T-cell (primary cell): Measurements from ENCODE around the gene KDM4E. TPM values are rescaled to one million over a fixed set of nuclear protein-coding genes. Genes with fewer than 3 reads are reported as not detected.

Source experiments
- ATAC-seq, 4 experiments: fragments of 200-7000 bp in 3 of 4; fragments of 150-1000 bp in 1 of 4; cut with Tn5 transposase; replicated peaks in 1 of 4; 1 replicate in 3 of 4; 2 replicates in 1 of 4; pipeline ENCODE4 v1.10.0; 2021; ENCODE audit warnings: moderate library complexity in 3 of 4, mild to moderate bottlenecking in 2 of 4, moderate number of reproducible peaks in 1 of 4
- CTCF ChIA-PET, 2 donors: fragments of 300-600 bp; sonication (Branson Sonifier 250); formaldehyde crosslinking; loops; one replicate each; lab custom pipeline; 2022; ENCODE audit warnings: antibody characterized with exemption in 2 of 2; lab: Charles Lee
- POLR2A ChIA-PET, 2 donors: fragments of 300-600 bp; sonication (Branson Sonifier 250); formaldehyde crosslinking; loops; one replicate each; lab custom pipeline; 2022; ENCODE audit warnings: antibody characterized with exemption in 2 of 2; lab: Charles Lee
- DNase-seq, 35 experiments: peaks; one replicate each; pipeline versions ENCODE4 v3.0.0 to v3.0.0-alpha.2; 2013 to 2023
- H3K27ac ChIP-seq: one replicate; pipeline ENCODE4 v1.5.1; 2013; ENCODE audit warnings: low read length
- H3K27me3 ChIP-seq, 2 experiments: replicated peaks in 1 of 2; 1 replicate in 1 of 2; 2 replicates in 1 of 2; pipeline versions ENCODE4 v1.6.1 to v1.7.0; 2013; ENCODE audit warnings: low read length in 1 of 2, mixed read lengths in 1 of 2; ENCODE audit not compliant: control insufficient read depth in 2 of 2, insufficient read depth in 2 of 2; ENCODE audit errors: extremely low read depth in 1 of 2
- H3K36me3 ChIP-seq, 2 donors: 1 replicate in 1 of 2; 2 replicates in 1 of 2; pipeline versions ENCODE4 v1.6.1 to v1.7.0; 2013; ENCODE audit warnings: low read length in 1 of 2; ENCODE audit not compliant: control insufficient read depth in 2 of 2, insufficient read depth in 1 of 2; ENCODE audit errors: extremely low read depth in 1 of 2
- H3K4me1 ChIP-seq, 2 experiments: 1 replicate in 1 of 2; 2 replicates in 1 of 2; pipeline versions ENCODE4 v1.6.1 to v1.7.0; 2013; ENCODE audit warnings: low read length in 2 of 2, mixed read lengths in 1 of 2; ENCODE audit not compliant: insufficient read depth in 2 of 2, control insufficient read depth in 1 of 2; ENCODE audit errors: extremely low read depth in 1 of 2
- H3K4me3 ChIP-seq, 2 donors: 1 replicate in 1 of 2; 2 replicates in 1 of 2; pipeline versions ENCODE4 v1.5.1 to v1.7.0; 2013; ENCODE audit warnings: mild to moderate bottlenecking in 2 of 2, low read length in 1 of 2, moderate library complexity in 1 of 2; ENCODE audit not compliant: control insufficient read depth in 1 of 2; ENCODE audit errors: extremely low read depth in 1 of 2
- H3K9me3 ChIP-seq: 2 replicates; pipeline ENCODE4 v1.7.0; 2013
- H3K27ac Mint-ChIP-seq, 2 donors: one replicate each; pipeline ENCODE4 v1.8.0; 2020 to 2021; ENCODE audit warnings: mild to moderate bottlenecking in 2 of 2, mixed read lengths in 2 of 2
- H3K27me3 Mint-ChIP-seq, 2 donors: one replicate each; pipeline ENCODE4 v1.8.0; 2021 to 2022; ENCODE audit warnings: mixed read lengths in 2 of 2
- H3K36me3 Mint-ChIP-seq: one replicate; pipeline ENCODE4 v1.8.0; 2021; ENCODE audit warnings: mixed read lengths
- H3K4me1 Mint-ChIP-seq, 3 donors: one replicate each; pipeline ENCODE4 v1.8.0; 2020 to 2022; ENCODE audit warnings: mixed read lengths in 3 of 3, mild to moderate bottlenecking in 1 of 3
- H3K4me3 Mint-ChIP-seq, 3 donors: one replicate each; pipeline ENCODE4 v1.8.0; 2020 to 2022; ENCODE audit warnings: mild to moderate bottlenecking in 3 of 3, mixed read lengths in 3 of 3, moderate library complexity in 3 of 3
- H3K9me3 Mint-ChIP-seq, 3 donors: one replicate each; pipeline ENCODE4 v1.8.0; 2020 to 2022; ENCODE audit warnings: mixed read lengths in 3 of 3
- WGBS: methylation state at CpG from one replicate; pipeline ENCODE4 v1.1.5; 2013; ENCODE audit warnings: missing lambda C conversion rate; ENCODE audit not compliant: insufficient coverage; 5-methylcytosine and 5-hydroxymethylcytosine counted together
- total RNA-seq, 35 experiments: library from RNA in 6 of 35; stranded (reverse) in 6 of 35; fragments of 120-200 nt in 1 of 35; gene quantifications; one replicate each; pipeline versions ENCODE4 v1.2.1 to v1.2.4 and lab custom pipeline; 2013 to 2026

The KDM4E gene
- total RNA-seq, 5 donors from 2014 or later (not counting 1 experiment from before 2014, with no cell fraction given) = not detected

GRCh38 chr11:95055283-95055897, 30.3 kb downstream of the KDM4E start:
- ChIA-PET POLR2A (no interaction called here), CTCF (interaction anchor here in 1 of 2 donors (0.6 kb wide), 1 partner anchor 39 kb away, joined by 14 read pairs; no protein-coding TSS in a partner anchor)
- H3K9me3 Mint-ChIP-seq = no peaks in the 10 kb centered on the region
- Histone ChIP-seq H3K27me3 (peaks cover 0 to 23% of the 10 kb centered on the region in 2 experiments), H3K27ac (no peak overlapping the region), H3K36me3 (no peaks in the 10 kb centered on the region), H3K4me1 (no peaks in the 10 kb centered on the region), H3K4me3 (no peak overlapping the region), H3K9me3 (no peaks in the 10 kb centered on the region)
- no peak for DNase-seq
- WGBS = 0% methylated on average over 1 of the region's 2 CpGs
- no peaks in the 10 kb centered on the region for H3K4me1 Mint-ChIP-seq
- H3K4me3 Mint-ChIP-seq = no peak overlapping the region
- H3K36me3 Mint-ChIP-seq = no peaks in the 10 kb centered on the region
- H3K27me3 Mint-ChIP-seq = peaks cover 44 to 47% of the 10 kb centered on the region in 2 donors
- ATAC-seq = no peak
- H3K27ac Mint-ChIP-seq = no peak overlapping the region

GRCh38 chr11:95057959-95058358, 32.9 kb downstream of the KDM4E start:
- Mint-ChIP-seq H3K4me1 (no peaks in the 10 kb centered on the region), H3K27me3 (peaks cover 34 to 37% of the 10 kb centered on the region in 2 donors), H3K9me3 (no peaks in the 10 kb centered on the region), H3K4me3 (no peak overlapping the region), H3K36me3 (no peaks in the 10 kb centered on the region), H3K27ac (no peak overlapping the region)
- DNase-seq (no peak), ATAC-seq (no peak)
- Histone ChIP-seq H3K9me3 (no peaks in the 10 kb centered on the region), H3K27me3 (peaks cover 0 to 17% of the 10 kb centered on the region in 2 experiments), H3K36me3 (no peaks in the 10 kb centered on the region), H3K4me3 (no peak overlapping the region), H3K27ac (no peak overlapping the region), H3K4me1 (no peaks in the 10 kb centered on the region)
- 95% methylated on average over 6 of the region's 8 CpGs for WGBS
- POLR2A ChIA-PET = interaction anchor here in 1 of 2 donors (0.5 kb wide), 1 partner anchor 542 kb away, joined by 19 read pairs; no protein-coding TSS in a partner anchor
- CTCF ChIA-PET = interaction anchor here in 1 of 2 donors (0.6 kb wide), 1 partner anchor 89 kb away, joined by 4 read pairs; no protein-coding TSS in a partner anchor

- POLR2A ChIA-PET = interaction anchor here in 1 of 2 donors (0.5 kb wide), 1 partner anchor 543 kb away, joined by 19 read pairs; no protein-coding TSS in a partner anchor
- peaks cover 28 to 32% of the 10 kb centered on the region in 2 donors for H3K27me3 Mint-ChIP-seq
- no peaks in the 10 kb centered on the region for H3K36me3 ChIP-seq
These were observed 33.6 kb downstream of the KDM4E start for GRCh38 chr11:95058621-95059020.

GRCh38 chr11:95059046-95059445, 34.0 kb downstream of the KDM4E start:
- no peaks in the 10 kb centered on the region for H3K4me1 Mint-ChIP-seq
- no peak for ATAC-seq
- Histone ChIP-seq H3K4me3 (no peak overlapping the region), H3K27ac (no peak overlapping the region), H3K4me1 (no peaks in the 10 kb centered on the region), H3K36me3 (no peaks in the 10 kb centered on the region), H3K27me3 (peaks cover 0 to 12% of the 10 kb centered on the region in 2 experiments), H3K9me3 (no peaks in the 10 kb centered on the region)
- CTCF ChIA-PET = no interaction called here
- H3K4me3 Mint-ChIP-seq = no peak overlapping the region
- H3K27ac Mint-ChIP-seq = no peak overlapping the region
- DNase-seq = no peak
- WGBS = 87% methylated on average over 5 of the region's 6 CpGs
- H3K9me3 Mint-ChIP-seq = no peaks in the 10 kb centered on the region
- H3K36me3 Mint-ChIP-seq = no peaks in the 10 kb centered on the region
- POLR2A ChIA-PET = no interaction called here
- H3K27me3 Mint-ChIP-seq = peaks cover 23 to 28% of the 10 kb centered on the region in 2 donors

More at GRCh38 chr11:95058621-95059020, 33.6 kb downstream of the KDM4E start:
- Histone ChIP-seq H3K9me3 (no peaks in the 10 kb centered on the region), H3K4me3 (no peak overlapping the region), H3K27ac (no peak overlapping the region), H3K27me3 (peaks cover 0 to 16% of the 10 kb centered on the region in 2 experiments), H3K4me1 (no peaks in the 10 kb centered on the region)
- Mint-ChIP-seq H3K36me3 (no peaks in the 10 kb centered on the region), H3K4me1 (no peaks in the 10 kb centered on the region), H3K9me3 (no peaks in the 10 kb centered on the region), H3K27ac (no peak overlapping the region), H3K4me3 (no peak overlapping the region)
- ATAC-seq = no peak
- DNase-seq = no peak
- CTCF ChIA-PET = no interaction called here
- WGBS = no CpG with 5 or more reads among the region's 1 CpG

GRCh38 chr11:95065336-95065735, 40.3 kb downstream of the KDM4E start:
- H3K27ac ChIP-seq = no peak overlapping the region
- H3K27me3 ChIP-seq = no peaks in the 10 kb centered on the region
- Mint-ChIP-seq H3K27ac (no peak overlapping the region), H3K27me3 (peaks cover 0 to under 1% of the 10 kb centered on the region in 2 donors), H3K36me3 (peaks cover 3% of the 10 kb centered on the region), H3K4me3 (no peak overlapping the region), H3K4me1 (peaks cover 17 to 25% (median 19%) of the 10 kb centered on the region in 3 donors), H3K9me3 (no peaks in the 10 kb centered on the region)
- H3K4me3 ChIP-seq = no peak overlapping the region
- peaks cover 8 to 9% of the 10 kb centered on the region in 2 experiments for H3K4me1 ChIP-seq
- no peak for ATAC-seq
- WGBS = no CpG with 5 or more reads among the region's 1 CpG
- POLR2A ChIA-PET = interaction anchor here in 1 of 2 donors (0.6 kb wide), 1 partner anchor 87 kb away, joined by 19 read pairs; no protein-coding TSS in a partner anchor
- CTCF ChIA-PET = interaction anchor here in 1 of 2 donors (0.5 to 0.6 kb wide), 2 partner anchors 62 to 946 kb away, joined by 3 to 4 read pairs; no protein-coding TSS in a partner anchor
- peaks cover 0 to under 1% of the 10 kb centered on the region in 2 donors for H3K36me3 ChIP-seq
- no peaks in the 10 kb centered on the region for H3K9me3 ChIP-seq
- DNase-seq = no peak

GRCh38 chr11:95066716-95067038, 41.6 kb downstream of the KDM4E start, which contains the start of gene SRSF8:
Gene SRSF8 (plus strand): TSS chr11:95066919. CDS start chr11:95067227, 308 bp downstream.
- Mint-ChIP-seq H3K4me1 (peaks cover 28 to 37% (median 30%) of the 10 kb centered on the region in 3 donors), H3K9me3 (no peaks in the 10 kb centered on the region), H3K36me3 (peaks cover 9% of the 10 kb centered on the region), H3K27ac (peak within 1 kb of the TSS; percentile 97 to 99), H3K4me3 (peak within 1 kb of the TSS; percentile 94 to 100 (median 97)), H3K27me3 (no peaks in the 10 kb centered on the region)
- no peak for DNase-seq
- Histone ChIP-seq H3K9me3 (no peaks in the 10 kb centered on the region), H3K36me3 (peaks cover 0 to 2% of the 10 kb centered on the region in 2 donors), H3K4me1 (peaks cover 9% of the 10 kb centered on the region in 2 experiments), H3K27me3 (no peaks in the 10 kb centered on the region), H3K27ac (peak within 1 kb of the TSS; percentile 91), H3K4me3 (peak within 1 kb of the TSS; percentile 72 to 93)
- POLR2A ChIA-PET = interaction anchor here (0.5 to 3.1 kb wide), 8 partner anchors 18 to 723 kb away, joined by 3 to 33 read pairs (median 6); partner anchors contain the start of genes FAM76B (in 2 of the 2), CWC15 (in 1 of the 2), ENDOD1 (in 1 of the 2) and KDM4D (in 1 of the 2)
- 0% methylated on average over 2 of the region's 4 CpGs for WGBS
- peak; percentile 14 to 25 (median 20) for ATAC-seq
- CTCF ChIA-PET = interaction anchor here (0.5 to 5.7 kb wide), 19 partner anchors 10 to 724 kb away, joined by 3 to 73 read pairs (median 5); partner anchors contain the start of genes ENDOD1 (in 2 of the 2), CEP57 (in 1 of the 2), CWC15 (in 1 of the 2) and FAM76B (in 1 of the 2)
